Loucy (cell line): ENCODE measurements around the gene OR8D1.

Experiments used
- EZH2phosphoT487 ChIP-seq: fragments of 200-600 bp; IDR thresholded peaks from 2 replicates; pipeline ENCODE4 v1.6.1; 2018; ENCODE audit warnings: antibody characterized with exemption, mild to moderate bottlenecking, moderate library complexity, borderline replicate concordance
- TF ChIP-seq, protein P1 (sequence below): fragments of 200-600 bp; sonication (generic); conservative IDR thresholded peaks from 2 replicates; pipeline ENCODE4 v1.5.1; 2014; ENCODE audit warnings: mild to moderate bottlenecking, antibody characterized with exemption, low read length

DNA sequence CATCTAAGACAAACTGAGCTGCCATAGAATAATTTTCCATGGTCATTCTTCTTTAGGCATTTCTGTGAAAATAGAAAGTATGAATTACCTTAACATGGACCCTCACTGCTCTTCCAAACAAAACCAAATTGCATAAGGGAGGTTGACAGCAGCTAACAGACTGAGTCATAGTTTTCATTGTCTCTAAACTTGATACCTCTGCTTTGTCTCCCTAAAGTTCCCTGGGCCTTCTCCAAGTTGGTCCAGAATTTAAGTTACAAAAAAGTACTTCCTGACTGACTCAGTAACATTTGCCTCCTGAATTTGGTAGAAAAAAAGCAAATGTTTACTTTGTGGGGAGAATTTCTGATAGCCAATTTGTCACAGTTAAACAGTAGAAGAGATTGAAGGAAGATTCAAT, 3.0 kb downstream of the OR8D1 start:
- TF ChIP-seq EZH2phosphoT487, result no peak
- TF ChIP-seq, protein P1, sequence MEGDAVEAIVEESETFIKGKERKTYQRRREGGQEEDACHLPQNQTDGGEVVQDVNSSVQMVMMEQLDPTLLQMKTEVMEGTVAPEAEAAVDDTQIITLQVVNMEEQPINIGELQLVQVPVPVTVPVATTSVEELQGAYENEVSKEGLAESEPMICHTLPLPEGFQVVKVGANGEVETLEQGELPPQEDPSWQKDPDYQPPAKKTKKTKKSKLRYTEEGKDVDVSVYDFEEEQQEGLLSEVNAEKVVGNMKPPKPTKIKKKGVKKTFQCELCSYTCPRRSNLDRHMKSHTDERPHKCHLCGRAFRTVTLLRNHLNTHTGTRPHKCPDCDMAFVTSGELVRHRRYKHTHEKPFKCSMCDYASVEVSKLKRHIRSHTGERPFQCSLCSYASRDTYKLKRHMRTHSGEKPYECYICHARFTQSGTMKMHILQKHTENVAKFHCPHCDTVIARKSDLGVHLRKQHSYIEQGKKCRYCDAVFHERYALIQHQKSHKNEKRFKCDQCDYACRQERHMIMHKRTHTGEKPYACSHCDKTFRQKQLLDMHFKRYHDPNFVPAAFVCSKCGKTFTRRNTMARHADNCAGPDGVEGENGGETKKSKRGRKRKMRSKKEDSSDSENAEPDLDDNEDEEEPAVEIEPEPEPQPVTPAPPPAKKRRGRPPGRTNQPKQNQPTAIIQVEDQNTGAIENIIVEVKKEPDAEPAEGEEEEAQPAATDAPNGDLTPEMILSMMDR, result no peak
